Fibroblast of villous mesenchyme (primary cell): Measurements from ENCODE around the gene GLTP. TPM values are rescaled to one million over a fixed set of nuclear protein-coding genes. Genes with fewer than 3 reads are reported as not detected.

ENCODE experiments used
- DNase-seq: peaks from one replicate; pipeline ENCODE4 v3.0.0-alpha.2; 2010; ENCODE audit warnings: low read depth
- H3K4me3 ChIP-seq: 2 replicates; pipeline ENCODE4 v1.5.1; 2011; ENCODE audit warnings: low read depth, mild to moderate bottlenecking, low read length
- total RNA-seq: library from RNA; depleted of rRNA; stranded (reverse); fragments of >200 nt; gene quantifications from 2 replicates; pipeline ENCODE4 v1.2.3, GENCODE V29; 2012
- TF ChIP-seq, protein P1 (sequence below): IDR thresholded peaks from 2 replicates; pipeline ENCODE4 v1.5.1; 2012; ENCODE audit warnings: low read depth, mild to moderate bottlenecking, low read length; ENCODE audit not compliant: insufficient read depth

Gene GLTP
- total RNA-seq, 1 donor: 52.2 TPM

GRCh38 chr12:109833307-109834189, 46.8 kb downstream of the GLTP start, which contains the start of gene TRPV4:
Gene TRPV4 (minus strand): TSS chr12:109833398. CDS start chr12:109814796, 18,602 bp downstream.
- TF ChIP-seq, protein P1, sequence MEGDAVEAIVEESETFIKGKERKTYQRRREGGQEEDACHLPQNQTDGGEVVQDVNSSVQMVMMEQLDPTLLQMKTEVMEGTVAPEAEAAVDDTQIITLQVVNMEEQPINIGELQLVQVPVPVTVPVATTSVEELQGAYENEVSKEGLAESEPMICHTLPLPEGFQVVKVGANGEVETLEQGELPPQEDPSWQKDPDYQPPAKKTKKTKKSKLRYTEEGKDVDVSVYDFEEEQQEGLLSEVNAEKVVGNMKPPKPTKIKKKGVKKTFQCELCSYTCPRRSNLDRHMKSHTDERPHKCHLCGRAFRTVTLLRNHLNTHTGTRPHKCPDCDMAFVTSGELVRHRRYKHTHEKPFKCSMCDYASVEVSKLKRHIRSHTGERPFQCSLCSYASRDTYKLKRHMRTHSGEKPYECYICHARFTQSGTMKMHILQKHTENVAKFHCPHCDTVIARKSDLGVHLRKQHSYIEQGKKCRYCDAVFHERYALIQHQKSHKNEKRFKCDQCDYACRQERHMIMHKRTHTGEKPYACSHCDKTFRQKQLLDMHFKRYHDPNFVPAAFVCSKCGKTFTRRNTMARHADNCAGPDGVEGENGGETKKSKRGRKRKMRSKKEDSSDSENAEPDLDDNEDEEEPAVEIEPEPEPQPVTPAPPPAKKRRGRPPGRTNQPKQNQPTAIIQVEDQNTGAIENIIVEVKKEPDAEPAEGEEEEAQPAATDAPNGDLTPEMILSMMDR: no peak

GRCh38 chr12:109832541-109833306, 47.6 kb downstream of the GLTP start:
- H3K4me3 ChIP-seq: peak overlapping the region; percentile 64
- TF ChIP-seq, protein P1: no peak
- DNase-seq: no peak

More at GRCh38 chr12:109833307-109834189, 46.8 kb downstream of the GLTP start, which contains the start of gene TRPV4:
- peak; percentile 36 for DNase-seq
- peak within 1 kb of the TSS; percentile 64 for H3K4me3 ChIP-seq

DNA sequence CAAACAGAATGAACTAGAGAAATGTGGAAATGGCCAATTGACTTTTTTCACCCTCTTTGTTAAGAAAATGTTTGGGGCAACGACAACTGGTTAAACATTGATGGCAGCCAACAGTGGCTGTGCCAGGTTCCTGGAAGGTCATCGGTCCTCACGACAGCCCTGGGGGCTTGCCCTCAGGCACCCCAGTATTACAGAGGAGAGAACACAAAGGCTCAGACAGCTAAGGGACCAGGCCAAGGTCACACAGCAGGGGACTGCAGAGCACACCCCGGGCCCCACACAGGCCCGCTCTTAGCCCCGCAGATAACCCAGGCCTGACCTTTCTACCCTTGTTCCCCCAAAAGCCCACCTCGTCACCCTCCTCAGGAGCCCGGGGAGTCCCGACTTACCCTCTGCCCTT, 48.4 kb downstream of the GLTP start:
- TF ChIP-seq, protein P1: no peak
- H3K4me3 ChIP-seq: no peak overlapping the region
- DNase-seq: no peak

- TF ChIP-seq, protein P1: no peak
- H3K4me3 ChIP-seq: no peak overlapping the region
- DNase-seq: no peak
These were observed 49.0 kb downstream of the GLTP start for GRCh38 chr12:109831365-109831764.

GRCh38 chr12:109830718-109831117, 49.6 kb downstream of the GLTP start:
- TF ChIP-seq, protein P1: no peak
- H3K4me3 ChIP-seq: no peak overlapping the region
- no peak for DNase-seq

DNA sequence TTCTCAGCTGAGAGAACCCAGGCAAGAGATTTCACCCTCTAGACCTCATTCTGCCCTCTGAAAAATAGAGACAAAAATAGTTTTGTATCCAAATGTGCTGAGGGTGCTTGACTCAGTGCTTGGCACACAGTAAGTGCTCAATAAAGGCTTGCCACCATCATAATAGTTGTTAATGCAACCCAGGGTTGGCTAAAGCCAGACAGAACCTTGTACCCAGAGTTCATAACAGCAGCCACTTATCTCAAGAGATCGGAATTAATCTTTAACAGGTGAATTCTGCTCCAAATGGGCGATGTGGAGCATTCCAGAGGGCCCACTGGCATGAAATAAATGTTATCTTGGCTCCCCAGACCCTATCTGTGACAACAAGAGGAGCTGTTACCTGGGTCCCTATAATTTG, 50.1 kb downstream of the GLTP start:
- TF ChIP-seq, protein P1: no peak
- H3K4me3 ChIP-seq: no peak overlapping the region
- DNase-seq: no peak
